Neural cell (in vitro differentiated cells): Measurements from ENCODE around the gene PPM1N.

Experiments used
- CTCF ChIP-seq: fragments of 450-650 bp; IDR thresholded peaks from 2 replicates; pipeline ENCODE4 v1.5.1; 2014; ENCODE audit warnings: antibody characterized with exemption, mild to moderate bottlenecking, moderate library complexity; ENCODE audit not compliant: poor library complexity, severe bottlenecking
- EP300 ChIP-seq: fragments of 450-650 bp; conservative IDR thresholded peaks from 2 replicates; pipeline ENCODE4 v1.6.1; 2014; ENCODE audit warnings: antibody characterized with exemption, mild to moderate bottlenecking, moderate library complexity; ENCODE audit not compliant: poor library complexity, severe bottlenecking
- EZH2 ChIP-seq: fragments of 200-600, 300-800 bp; shearing (Covaris generic), sonication (generic); IDR thresholded peaks from 2 replicates; pipeline ENCODE4 v1.6.1; 2014; ENCODE audit warnings: antibody characterized with exemption, low read length, borderline replicate concordance, mild to moderate bottlenecking; ENCODE audit not compliant: insufficient read depth, poor library complexity, severe bottlenecking
- MXI1 ChIP-seq: fragments of 450-650 bp; conservative IDR thresholded peaks from 2 replicates; pipeline ENCODE4 v1.6.1; 2014; ENCODE audit warnings: antibody characterized with exemption, mild to moderate bottlenecking; ENCODE audit not compliant: poor library complexity, severe bottlenecking
- POLR2AphosphoS5 ChIP-seq: IDR thresholded peaks from 2 replicates; pipeline ENCODE4 v1.6.1; 2012
- RAD21 ChIP-seq: fragments of 450-650 bp; conservative IDR thresholded peaks from 2 replicates; pipeline ENCODE4 v1.6.1; 2014; ENCODE audit warnings: antibody characterized with exemption, mild to moderate bottlenecking, moderate library complexity
- TAF1 ChIP-seq: IDR thresholded peaks from 2 replicates; pipeline ENCODE4 v1.6.1; 2012; ENCODE audit warnings: low read depth

GRCh38 chr19:45531349-45531748 lies 33.1 kb downstream of the PPM1N start:
- TF ChIP-seq CTCF (no peak), POLR2AphosphoS5 (no peak), EP300 (no peak), EZH2 (no peak), TAF1 (no peak), MXI1 (no peak), RAD21 (no peak)
